Neural cell (in vitro differentiated cells): Measurements from ENCODE around the gene NUB1. TPM values are rescaled to one million over a fixed set of nuclear protein-coding genes. Genes with fewer than 3 reads are reported as not detected.

Experiments
- H2AFZ ChIP-seq: fragments of 200-600, 300-800 bp; sonication (generic), shearing (Covaris generic); 2 replicates; pipeline ENCODE4 v1.6.0; 2014; ENCODE audit warnings: low read depth, mild to moderate bottlenecking, antibody characterized with exemption, low read length, moderate library complexity
- H3F3A ChIP-seq: fragments of 200-600 bp; shearing (Covaris generic); 2 replicates; pipeline ENCODE4 v1.6.1; 2016; ENCODE audit warnings: mild to moderate bottlenecking, moderate library complexity, mixed read lengths, antibody characterized with exemption, low read length; ENCODE audit not compliant: insufficient read depth, poor library complexity, severe bottlenecking
- H3K27ac ChIP-seq: fragments of 200-600, 300-800 bp; sonication (generic), shearing (Covaris generic); 2 replicates; pipeline ENCODE4 v1.5.1; 2014; ENCODE audit warnings: mild to moderate bottlenecking, low read length, moderate library complexity
- H3K27me3 ChIP-seq: fragments of 300-800, 200-600 bp; sonication (generic), shearing (Covaris generic); 2 replicates; pipeline ENCODE4 v1.6.0; 2014; ENCODE audit warnings: mild to moderate bottlenecking, low read depth, low read length, moderate library complexity; ENCODE audit not compliant: insufficient read depth
- H3K36me3 ChIP-seq: fragments of 300-800, 200-600 bp; sonication (generic), shearing (Covaris generic); 2 replicates; pipeline ENCODE4 v1.5.1; 2014; ENCODE audit warnings: mild to moderate bottlenecking, antibody characterized with exemption, low read length, moderate library complexity; ENCODE audit not compliant: insufficient read depth
- H3K4me2 ChIP-seq: fragments of 300-800, 200-600 bp; sonication (generic), shearing (Covaris generic); 2 replicates; pipeline ENCODE4 v1.6.0; 2014; ENCODE audit warnings: mild to moderate bottlenecking, low read length
- H3K4me3 ChIP-seq: fragments of 300-800, 200-600 bp; sonication (generic), shearing (Covaris generic); 2 replicates; pipeline ENCODE4 v1.5.1; 2014; ENCODE audit warnings: mild to moderate bottlenecking, low read length, moderate library complexity
- H3K79me2 ChIP-seq: fragments of 200-600 bp; shearing (Covaris generic); replicated peaks from 2 replicates; pipeline ENCODE4 v1.6.0; 2014; ENCODE audit warnings: mild to moderate bottlenecking, low read length, moderate library complexity; ENCODE audit not compliant: insufficient read depth
- H3K9ac ChIP-seq: fragments of 300-800, 200-600 bp; sonication (generic), shearing (Covaris generic); 2 replicates; pipeline ENCODE4 v1.6.1; 2016; ENCODE audit warnings: mild to moderate bottlenecking, low read length, mixed read lengths
- H3K9me2 ChIP-seq: fragments of 200-600 bp; shearing (Covaris generic); 2 replicates; pipeline ENCODE4 v1.6.1; 2016; ENCODE audit warnings: mild to moderate bottlenecking, low read length, mixed read lengths; ENCODE audit not compliant: insufficient read depth
- H3K9me3 ChIP-seq: fragments of 200-600, 300-800 bp; sonication (generic), shearing (Covaris generic); 2 replicates; pipeline ENCODE4 v1.6.1; 2016; ENCODE audit warnings: mild to moderate bottlenecking, mixed run types, low read length, moderate library complexity, mixed read lengths
- H4K20me1 ChIP-seq: fragments of 200-600 bp; shearing (Covaris generic); 2 replicates; pipeline ENCODE4 v1.6.1; 2016; ENCODE audit warnings: mild to moderate bottlenecking, mixed run types; ENCODE audit not compliant: insufficient read depth
- EP300 ChIP-seq: fragments of 450-650 bp; conservative IDR thresholded peaks from 2 replicates; pipeline ENCODE4 v1.6.1; 2014; ENCODE audit warnings: antibody characterized with exemption, mild to moderate bottlenecking, moderate library complexity; ENCODE audit not compliant: poor library complexity, severe bottlenecking
- EZH2 ChIP-seq: fragments of 200-600, 300-800 bp; shearing (Covaris generic), sonication (generic); IDR thresholded peaks from 2 replicates; pipeline ENCODE4 v1.6.1; 2014; ENCODE audit warnings: antibody characterized with exemption, low read length, borderline replicate concordance, mild to moderate bottlenecking; ENCODE audit not compliant: insufficient read depth, poor library complexity, severe bottlenecking
- MXI1 ChIP-seq: fragments of 450-650 bp; conservative IDR thresholded peaks from 2 replicates; pipeline ENCODE4 v1.6.1; 2014; ENCODE audit warnings: antibody characterized with exemption, mild to moderate bottlenecking; ENCODE audit not compliant: poor library complexity, severe bottlenecking
- POLR2AphosphoS5 ChIP-seq: IDR thresholded peaks from 2 replicates; pipeline ENCODE4 v1.6.1; 2012
- RAD21 ChIP-seq: fragments of 450-650 bp; conservative IDR thresholded peaks from 2 replicates; pipeline ENCODE4 v1.6.1; 2014; ENCODE audit warnings: antibody characterized with exemption, mild to moderate bottlenecking, moderate library complexity
- SMC3 ChIP-seq: fragments of 450-650 bp; conservative IDR thresholded peaks from 2 replicates; pipeline ENCODE4 v1.6.1; 2014; ENCODE audit warnings: antibody characterized with exemption, mild to moderate bottlenecking, moderate library complexity; ENCODE audit not compliant: poor library complexity
- TAF1 ChIP-seq: IDR thresholded peaks from 2 replicates; pipeline ENCODE4 v1.6.1; 2012; ENCODE audit warnings: low read depth
- polyA plus RNA-seq: library from polyadenylated mRNA; depleted of rRNA; stranded (reverse); fragments of >200 nt; gene quantifications from 2 replicates; pipeline ENCODE4 v1.2.3, GENCODE V29; 2014
- TF ChIP-seq, protein P1 (sequence below): fragments of 450-650 bp; IDR thresholded peaks from 2 replicates; pipeline ENCODE4 v1.5.1; 2014; ENCODE audit warnings: antibody characterized with exemption, mild to moderate bottlenecking, moderate library complexity; ENCODE audit not compliant: poor library complexity, severe bottlenecking
- TF ChIP-seq, protein P2 (sequence below): IDR thresholded peaks from 2 replicates; pipeline ENCODE4 v1.6.1; 2012; ENCODE audit warnings: borderline replicate concordance

Gene NUB1
- polyA plus RNA-seq, 1 donor from 2014 or later: 48.4 TPM

- H3K9me3 ChIP-seq: no peaks in the 10 kb centered on the region
- no peak overlapping the region for H3K4me2 ChIP-seq
- no peaks in the 10 kb centered on the region for H3K9me2 ChIP-seq
- H4K20me1 ChIP-seq: no peaks in the 10 kb centered on the region
- H3F3A ChIP-seq: no peaks in the 10 kb centered on the region
- H2AFZ ChIP-seq: no peak overlapping the region
- no peaks in the 10 kb centered on the region for H3K79me2 ChIP-seq
- no peaks in the 10 kb centered on the region for H3K36me3 ChIP-seq
- no peak for TF ChIP-seq POLR2AphosphoS5
- no peak for TF ChIP-seq MXI1
- TF ChIP-seq, protein P1, sequence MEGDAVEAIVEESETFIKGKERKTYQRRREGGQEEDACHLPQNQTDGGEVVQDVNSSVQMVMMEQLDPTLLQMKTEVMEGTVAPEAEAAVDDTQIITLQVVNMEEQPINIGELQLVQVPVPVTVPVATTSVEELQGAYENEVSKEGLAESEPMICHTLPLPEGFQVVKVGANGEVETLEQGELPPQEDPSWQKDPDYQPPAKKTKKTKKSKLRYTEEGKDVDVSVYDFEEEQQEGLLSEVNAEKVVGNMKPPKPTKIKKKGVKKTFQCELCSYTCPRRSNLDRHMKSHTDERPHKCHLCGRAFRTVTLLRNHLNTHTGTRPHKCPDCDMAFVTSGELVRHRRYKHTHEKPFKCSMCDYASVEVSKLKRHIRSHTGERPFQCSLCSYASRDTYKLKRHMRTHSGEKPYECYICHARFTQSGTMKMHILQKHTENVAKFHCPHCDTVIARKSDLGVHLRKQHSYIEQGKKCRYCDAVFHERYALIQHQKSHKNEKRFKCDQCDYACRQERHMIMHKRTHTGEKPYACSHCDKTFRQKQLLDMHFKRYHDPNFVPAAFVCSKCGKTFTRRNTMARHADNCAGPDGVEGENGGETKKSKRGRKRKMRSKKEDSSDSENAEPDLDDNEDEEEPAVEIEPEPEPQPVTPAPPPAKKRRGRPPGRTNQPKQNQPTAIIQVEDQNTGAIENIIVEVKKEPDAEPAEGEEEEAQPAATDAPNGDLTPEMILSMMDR: no peak
- TF ChIP-seq TAF1: no peak
- no peak for TF ChIP-seq EP300
- no peak for TF ChIP-seq SMC3
- TF ChIP-seq RAD21: no peak
- TF ChIP-seq, protein P2, sequence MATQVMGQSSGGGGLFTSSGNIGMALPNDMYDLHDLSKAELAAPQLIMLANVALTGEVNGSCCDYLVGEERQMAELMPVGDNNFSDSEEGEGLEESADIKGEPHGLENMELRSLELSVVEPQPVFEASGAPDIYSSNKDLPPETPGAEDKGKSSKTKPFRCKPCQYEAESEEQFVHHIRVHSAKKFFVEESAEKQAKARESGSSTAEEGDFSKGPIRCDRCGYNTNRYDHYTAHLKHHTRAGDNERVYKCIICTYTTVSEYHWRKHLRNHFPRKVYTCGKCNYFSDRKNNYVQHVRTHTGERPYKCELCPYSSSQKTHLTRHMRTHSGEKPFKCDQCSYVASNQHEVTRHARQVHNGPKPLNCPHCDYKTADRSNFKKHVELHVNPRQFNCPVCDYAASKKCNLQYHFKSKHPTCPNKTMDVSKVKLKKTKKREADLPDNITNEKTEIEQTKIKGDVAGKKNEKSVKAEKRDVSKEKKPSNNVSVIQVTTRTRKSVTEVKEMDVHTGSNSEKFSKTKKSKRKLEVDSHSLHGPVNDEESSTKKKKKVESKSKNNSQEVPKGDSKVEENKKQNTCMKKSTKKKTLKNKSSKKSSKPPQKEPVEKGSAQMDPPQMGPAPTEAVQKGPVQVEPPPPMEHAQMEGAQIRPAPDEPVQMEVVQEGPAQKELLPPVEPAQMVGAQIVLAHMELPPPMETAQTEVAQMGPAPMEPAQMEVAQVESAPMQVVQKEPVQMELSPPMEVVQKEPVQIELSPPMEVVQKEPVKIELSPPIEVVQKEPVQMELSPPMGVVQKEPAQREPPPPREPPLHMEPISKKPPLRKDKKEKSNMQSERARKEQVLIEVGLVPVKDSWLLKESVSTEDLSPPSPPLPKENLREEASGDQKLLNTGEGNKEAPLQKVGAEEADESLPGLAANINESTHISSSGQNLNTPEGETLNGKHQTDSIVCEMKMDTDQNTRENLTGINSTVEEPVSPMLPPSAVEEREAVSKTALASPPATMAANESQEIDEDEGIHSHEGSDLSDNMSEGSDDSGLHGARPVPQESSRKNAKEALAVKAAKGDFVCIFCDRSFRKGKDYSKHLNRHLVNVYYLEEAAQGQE: no peak
- no peak for TF ChIP-seq EZH2
- H3K27ac ChIP-seq: no peak overlapping the region
- H3K4me3 ChIP-seq: no peak overlapping the region
- H3K9ac ChIP-seq: no peak overlapping the region
- peaks cover 14% of the 10 kb centered on the region for H3K27me3 ChIP-seq
Measured at GRCh38 chr7:151377406-151377805, 35.8 kb downstream of the NUB1 start.

- Histone ChIP-seq H4K20me1 (no peaks in the 10 kb centered on the region), H3K4me3 (no peak overlapping the region), H3K79me2 (no peaks in the 10 kb centered on the region), H3K4me2 (no peak overlapping the region), H3K27ac (no peak overlapping the region), H3K9me2 (no peaks in the 10 kb centered on the region), H3K9me3 (no peaks in the 10 kb centered on the region), H3F3A (no peaks in the 10 kb centered on the region), H3K27me3 (peaks cover 19% of the 10 kb centered on the region), H3K36me3 (no peaks in the 10 kb centered on the region), H3K9ac (no peak overlapping the region), H2AFZ (no peak overlapping the region)
- TF ChIP-seq TAF1 (no peak), RAD21 (no peak)
- TF ChIP-seq, protein P2: no peak
- TF ChIP-seq, protein P1: no peak
Measured at GRCh38 chr7:151378011-151378410, 36.4 kb downstream of the NUB1 start.
